ENCODE data around the gene BOLL. TPM values are rescaled to one million over a fixed set of nuclear protein-coding genes. Genes with fewer than 3 reads are reported as not detected.

BOLL gene
- total RNA-seq (2022; extraction: Qiagen RNA extraction): not detected in 5 replicates

GRCh38 chr2:197784956-197785941 lies at the start of gene BOLL:
Gene BOLL (minus strand): TSS chr2:197785319. CDS start chr2:197781850, 3,469 bp downstream.

GRCh38 chr2:197804049-197804757 lies 19.1 kb upstream of the BOLL start, which contains the start of gene PLCL1:
Gene PLCL1 (plus strand): TSS chr2:197804593.

GRCh38 chr2:197705121-197705911 lies 79.8 kb downstream of the BOLL start, which contains the start of gene MARS2:
Gene MARS2 (plus strand): TSS chr2:197705369. CDS start chr2:197705406, 37 bp downstream.

Other genes starting within 250 kb of the BOLL start
- gene RFTN2, start 109.7 kb downstream of the BOLL start, total RNA-seq (2022; extraction: Qiagen RNA extraction): 0.02 TPM in 1 of 5 replicates, not detected in the others
- gene MARS2, start 80.0 kb downstream of the BOLL start, total RNA-seq (2022; extraction: Qiagen RNA extraction): 11.4 to 14.5 TPM (median 12.0 TPM) in 5 replicates
- gene PLCL1, start 19.3 kb upstream of the BOLL start, total RNA-seq (2022; extraction: Qiagen RNA extraction): 0.01 TPM in 1 of 5 replicates, not detected in the others